GM21576 (cell line): Measurements from ENCODE around the gene MTURN.
"Not testable (repeated sequence)": the region's sequence is repeated elsewhere in the genome, so short reads cannot be mapped to it uniquely, and the experiment has no call there.

Source experiments
- ATAC-seq: cut with Tn5 transposase; IDR thresholded peaks from one replicate; pipeline ENCODE4 v1.9.1; 2021; ENCODE audit warnings: mild to moderate bottlenecking, moderate library complexity; ENCODE audit not compliant: unreplicated experiment

MTURN gene

GRCh38 chr7:30134611-30135300 is at the start of gene MTURN:
MTURN (plus strand) TSS chr7:30134986; CDS start chr7:30135137, 151 bp downstream.
- peak; percentile 78 for ATAC-seq

- no peak for ATAC-seq
Measured at GRCh38 chr7:30086529-30086928, 48.3 kb upstream of the MTURN start.

GRCh38 chr7:30087371-30087770 is 47.4 kb upstream of the MTURN start:
- no peak for ATAC-seq

GRCh38 chr7:30088362-30088761 is 46.4 kb upstream of the MTURN start:
- no peak for ATAC-seq

- ATAC-seq: no peak
Measured at GRCh38 chr7:30090111-30090510, 44.7 kb upstream of the MTURN start.

- ATAC-seq: no peak
Measured at GRCh38 chr7:30091491-30091912, 43.3 kb upstream of the MTURN start.

- no peak for ATAC-seq
Measured at GRCh38 chr7:30091987-30092386, 42.8 kb upstream of the MTURN start.

- ATAC-seq: no peak
Measured at GRCh38 chr7:30093420-30093952, 41.3 kb upstream of the MTURN start.

- not testable (repeated sequence) for ATAC-seq
Measured at GRCh38 chr7:30098599-30098998, 36.2 kb upstream of the MTURN start.

GRCh38 chr7:30102281-30102680 is 32.5 kb upstream of the MTURN start:
- no peak for ATAC-seq

- no peak for ATAC-seq
Measured at GRCh38 chr7:30104157-30104556, 30.6 kb upstream of the MTURN start.

GRCh38 chr7:30112103-30112713 is 22.6 kb upstream of the MTURN start:
- no peak for ATAC-seq

- ATAC-seq: no peak
Measured at GRCh38 chr7:30113144-30113543, 21.6 kb upstream of the MTURN start.

- no peak for ATAC-seq
Measured at GRCh38 chr7:30114536-30115238, 20.1 kb upstream of the MTURN start.

- no peak for ATAC-seq
Measured at GRCh38 chr7:30115709-30116297, 19.0 kb upstream of the MTURN start.

GRCh38 chr7:30116771-30117170 is 18.0 kb upstream of the MTURN start:
- no peak for ATAC-seq

- no peak for ATAC-seq
Measured at GRCh38 chr7:30117896-30118295, 16.9 kb upstream of the MTURN start.

GRCh38 chr7:30119890-30120577 is 14.8 kb upstream of the MTURN start:
- no peak for ATAC-seq

GRCh38 chr7:30133736-30134610 is 813 bp upstream of the MTURN start:
- no peak for ATAC-seq
